ENCODE data around the gene DNAJC7.

GRCh38 chr17:41928693-41929251, 88.5 kb downstream of the DNAJC7 start:
- no peak for TF ChIP-seq CTCF (IDR thresholded peaks at IDR 0.05)
- no peak for TF ChIP-seq POLR2A (IDR thresholded peaks at IDR 0.05)

Measured in adrenal gland (tissue), 5 donors.